Measurements from ENCODE around the gene ESRRG.

The ESRRG gene

GRCh38 chr1:216723274-216723780 is at the start of gene ESRRG:
ESRRG (minus strand) TSS chr1:216723429; CDS start chr1:216723299, 130 bp downstream.
- no peak for DNase-seq (ENCODE audit: low spot score)

- no peak for DNase-seq (ENCODE audit: low spot score)
Measured at GRCh38 chr1:216771922-216772321, 48.7 kb upstream of the ESRRG start.

GRCh38 chr1:216766633-216767327 is 43.6 kb upstream of the ESRRG start:
- DNase-seq (ENCODE audit: low spot score) = no peak

GRCh38 chr1:216765346-216766300 is 42.4 kb upstream of the ESRRG start:
- no peak for DNase-seq (ENCODE audit: low spot score)

- DNase-seq (ENCODE audit: low spot score) = no peak
Measured at GRCh38 chr1:216758161-216758560, 34.9 kb upstream of the ESRRG start.

- no peak for DNase-seq (ENCODE audit: low spot score)
Measured at GRCh38 chr1:216757110-216757509, 33.9 kb upstream of the ESRRG start.

GRCh38 chr1:216750961-216751360 is 27.7 kb upstream of the ESRRG start:
- no peak for DNase-seq (ENCODE audit: low spot score)

GRCh38 chr1:216750031-216750627 is 26.9 kb upstream of the ESRRG start:
- DNase-seq (ENCODE audit: low spot score) = no peak

- DNase-seq (ENCODE audit: low spot score) = no peak
Measured at GRCh38 chr1:216749232-216749631, 26.0 kb upstream of the ESRRG start.

- DNase-seq (ENCODE audit: low spot score) = no peak
Measured at GRCh38 chr1:216742625-216743024, 19.4 kb upstream of the ESRRG start.

- DNase-seq (ENCODE audit: low spot score) = no peak
Measured at GRCh38 chr1:216740331-216740730, 17.1 kb upstream of the ESRRG start.

- DNase-seq (ENCODE audit: low spot score) = no peak
Measured at GRCh38 chr1:216739793-216740192, 16.6 kb upstream of the ESRRG start.

- no peak for DNase-seq (ENCODE audit: low spot score)
Measured at GRCh38 chr1:216732121-216732520, 8.9 kb upstream of the ESRRG start.

GRCh38 chr1:216731562-216731961 is 8.3 kb upstream of the ESRRG start:
- DNase-seq (ENCODE audit: low spot score) = no peak

- no peak for DNase-seq (ENCODE audit: low spot score)
Measured at GRCh38 chr1:216726435-216726834, 3.2 kb upstream of the ESRRG start.

- no peak for DNase-seq (ENCODE audit: low spot score)
Measured at GRCh38 chr1:216722821-216723220, 408 bp downstream of the ESRRG start.

- no peak for DNase-seq (ENCODE audit: low spot score)
Measured at GRCh38 chr1:216721863-216722262, 1.4 kb downstream of the ESRRG start.

GRCh38 chr1:216721062-216721461 is 2.2 kb downstream of the ESRRG start:
- no peak for DNase-seq (ENCODE audit: low spot score)

GRCh38 chr1:216711712-216712111 is 11.5 kb downstream of the ESRRG start:
- DNase-seq (ENCODE audit: low spot score) = no peak

GRCh38 chr1:216710598-216711333 is 12.5 kb downstream of the ESRRG start:
- DNase-seq (ENCODE audit: low spot score) = no peak

- no peak for DNase-seq (ENCODE audit: low spot score)
Measured at GRCh38 chr1:216710055-216710454, 13.2 kb downstream of the ESRRG start.

- DNase-seq (ENCODE audit: low spot score) = no peak
Measured at GRCh38 chr1:216705676-216706075, 17.6 kb downstream of the ESRRG start.

Measured in activated CD4-positive, alpha-beta T cell treated with anti-CD3 and anti-CD28 coated beads, Interleukin-2, Interleukin-4, amounts not matched to agents 100 ng/mL and 50 ng/mL, durations not matched to agents 16 hours and 8 hours (primary cell).